Osteocyte (in vitro differentiated cells): ENCODE measurements around the gene PBX3. TPM values are rescaled to one million over a fixed set of nuclear protein-coding genes. Genes with fewer than 3 reads are reported as not detected.

Experiments
- DNase-seq: peaks from one replicate; pipeline ENCODE4 v3.0.0; 2021; ENCODE audit warnings: mixed read lengths; ENCODE audit not compliant: unreplicated experiment; ENCODE audit errors: extremely low spot score
- H3K27ac Mint-ChIP-seq: one replicate; pipeline ENCODE4 v1.8.0; 2021; ENCODE audit warnings: mild to moderate bottlenecking, mixed read lengths; ENCODE audit not compliant: unreplicated experiment
- H3K27me3 Mint-ChIP-seq: one replicate; pipeline ENCODE4 v1.8.0; 2021; ENCODE audit warnings: mixed read lengths; ENCODE audit not compliant: unreplicated experiment
- H3K36me3 Mint-ChIP-seq: one replicate; pipeline ENCODE4 v1.8.0; 2021; ENCODE audit warnings: mixed read lengths; ENCODE audit not compliant: unreplicated experiment
- H3K4me1 Mint-ChIP-seq: one replicate; pipeline ENCODE4 v1.8.0; 2021; ENCODE audit warnings: mixed read lengths; ENCODE audit not compliant: unreplicated experiment
- H3K4me3 Mint-ChIP-seq: one replicate; pipeline ENCODE4 v1.8.0; 2021; ENCODE audit warnings: mild to moderate bottlenecking, moderate library complexity, mixed read lengths; ENCODE audit not compliant: unreplicated experiment
- H3K9me3 Mint-ChIP-seq: one replicate; pipeline ENCODE4 v1.8.0; 2021; ENCODE audit warnings: mixed read lengths; ENCODE audit not compliant: unreplicated experiment
- total RNA-seq: library from RNA; stranded (reverse); gene quantifications from 2 replicates; pipeline ENCODE4 v1.2.1, GENCODE V29; 2021
- TF ChIP-seq, protein P1 (sequence below): fragments of 200-600 bp; sonication (generic); IDR thresholded peaks from 2 replicates; pipeline ENCODE4 v1.5.0; 2021; ENCODE audit warnings: antibody characterized with exemption, mild to moderate bottlenecking, moderate library complexity

Gene PBX3
- total RNA-seq, 1 donor from 2014 or later, result 16.0 TPM

DNA sequence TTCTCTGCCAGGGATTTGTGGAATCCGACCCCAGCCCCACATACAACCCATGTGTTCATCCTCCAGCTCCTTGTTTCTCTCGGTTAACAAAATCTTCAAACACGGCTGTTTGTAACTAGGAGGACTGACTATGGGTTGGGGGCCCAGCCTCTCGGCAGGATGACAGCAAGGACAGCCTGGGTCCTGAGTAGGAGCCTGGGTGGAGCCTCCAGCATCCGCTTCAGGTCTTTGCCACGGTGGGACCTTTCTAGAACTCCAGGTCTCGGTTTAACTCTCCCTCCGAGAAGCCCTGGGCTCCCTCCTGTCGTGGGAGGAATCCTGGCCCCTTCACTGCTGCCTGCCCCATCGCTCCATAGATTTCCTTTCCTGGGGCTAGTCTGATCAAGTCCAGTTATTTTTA lies 248.5 kb downstream of the PBX3 start:
- TF ChIP-seq, protein P1, sequence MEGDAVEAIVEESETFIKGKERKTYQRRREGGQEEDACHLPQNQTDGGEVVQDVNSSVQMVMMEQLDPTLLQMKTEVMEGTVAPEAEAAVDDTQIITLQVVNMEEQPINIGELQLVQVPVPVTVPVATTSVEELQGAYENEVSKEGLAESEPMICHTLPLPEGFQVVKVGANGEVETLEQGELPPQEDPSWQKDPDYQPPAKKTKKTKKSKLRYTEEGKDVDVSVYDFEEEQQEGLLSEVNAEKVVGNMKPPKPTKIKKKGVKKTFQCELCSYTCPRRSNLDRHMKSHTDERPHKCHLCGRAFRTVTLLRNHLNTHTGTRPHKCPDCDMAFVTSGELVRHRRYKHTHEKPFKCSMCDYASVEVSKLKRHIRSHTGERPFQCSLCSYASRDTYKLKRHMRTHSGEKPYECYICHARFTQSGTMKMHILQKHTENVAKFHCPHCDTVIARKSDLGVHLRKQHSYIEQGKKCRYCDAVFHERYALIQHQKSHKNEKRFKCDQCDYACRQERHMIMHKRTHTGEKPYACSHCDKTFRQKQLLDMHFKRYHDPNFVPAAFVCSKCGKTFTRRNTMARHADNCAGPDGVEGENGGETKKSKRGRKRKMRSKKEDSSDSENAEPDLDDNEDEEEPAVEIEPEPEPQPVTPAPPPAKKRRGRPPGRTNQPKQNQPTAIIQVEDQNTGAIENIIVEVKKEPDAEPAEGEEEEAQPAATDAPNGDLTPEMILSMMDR, result no peak
- Mint-ChIP-seq H3K9me3 (no peaks in the 10 kb centered on the region), H3K4me1 (peaks cover 5% of the 10 kb centered on the region), H3K27me3 (peaks cover 13% of the 10 kb centered on the region), H3K36me3 (no peaks in the 10 kb centered on the region), H3K4me3 (no peak overlapping the region), H3K27ac (no peak overlapping the region)
- DNase-seq, result no peak

DNA sequence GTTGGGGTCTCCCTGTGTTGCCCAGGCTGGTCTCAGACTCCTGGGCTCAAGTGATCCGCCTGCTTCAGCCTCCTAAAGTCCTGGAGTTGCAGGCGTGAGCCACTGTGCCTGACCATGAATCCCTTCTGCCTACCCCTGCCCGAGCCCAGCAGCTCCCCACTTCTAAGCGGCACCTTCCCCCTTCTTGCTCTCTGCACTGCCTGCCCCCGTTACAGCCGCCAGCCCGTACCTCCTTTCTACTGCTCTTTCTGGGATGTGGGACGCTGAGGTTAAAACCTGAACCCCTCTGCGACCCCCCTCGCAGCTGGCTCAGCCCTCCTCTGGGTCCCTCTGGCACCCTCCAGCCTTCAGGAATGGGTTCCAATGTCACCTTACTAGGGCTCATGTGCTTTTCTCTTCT lies 249.6 kb downstream of the PBX3 start:
- Mint-ChIP-seq H3K27me3 (peaks cover 14% of the 10 kb centered on the region), H3K4me3 (no peak overlapping the region), H3K9me3 (no peaks in the 10 kb centered on the region), H3K36me3 (no peaks in the 10 kb centered on the region), H3K4me1 (no peaks in the 10 kb centered on the region), H3K27ac (no peak overlapping the region)
- no peak for DNase-seq
- TF ChIP-seq, protein P1, result no peak

GRCh38 chr9:125997196-125997823 lies 250.1 kb downstream of the PBX3 start:
- Mint-ChIP-seq H3K36me3 (no peaks in the 10 kb centered on the region), H3K4me1 (no peaks in the 10 kb centered on the region), H3K27ac (no peak overlapping the region), H3K4me3 (no peak overlapping the region), H3K9me3 (no peaks in the 10 kb centered on the region), H3K27me3 (peaks cover 14% of the 10 kb centered on the region)
- no peak for DNase-seq
- TF ChIP-seq, protein P1, result no peak

DNA sequence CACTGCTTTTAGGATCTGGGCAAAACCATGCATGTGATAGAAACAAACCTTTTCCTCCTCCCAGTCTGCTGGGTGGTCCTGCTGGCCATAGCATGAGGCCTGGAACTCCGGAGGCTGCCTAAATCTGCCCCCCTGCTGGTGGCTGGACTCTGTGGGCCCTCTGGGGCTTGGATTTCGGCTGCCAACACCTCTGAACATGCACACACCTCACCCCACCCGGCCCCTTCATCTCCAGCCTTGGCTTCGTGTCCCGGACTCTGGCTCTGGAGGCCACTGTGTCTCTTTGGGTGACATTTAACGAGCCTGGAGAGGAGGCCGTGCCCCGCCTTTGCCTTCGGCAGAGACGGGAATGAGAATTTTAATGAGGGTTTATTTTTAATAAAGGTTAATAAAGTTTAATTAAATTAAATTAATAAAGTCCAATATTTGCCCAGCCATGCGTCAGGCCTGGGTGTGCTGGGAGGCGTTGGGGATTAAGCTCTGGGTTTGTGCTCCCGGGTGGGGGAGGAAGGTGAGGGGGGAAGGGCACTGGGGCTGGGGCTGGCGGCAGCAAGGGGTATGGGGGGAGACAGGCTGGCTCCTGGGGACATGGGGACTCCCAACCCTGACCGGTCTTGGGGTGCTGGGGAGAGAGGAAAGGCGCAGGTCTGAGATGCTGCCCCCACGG lies 251.8 kb downstream of the PBX3 start:
- no peaks in the 10 kb centered on the region for H3K4me1 Mint-ChIP-seq
- peaks cover 14% of the 10 kb centered on the region for H3K27me3 Mint-ChIP-seq
- TF ChIP-seq, protein P1, result no peak
- no peaks in the 10 kb centered on the region for H3K36me3 Mint-ChIP-seq
- H3K4me3 Mint-ChIP-seq, result no peak overlapping the region
- DNase-seq, result no peak
- H3K27ac Mint-ChIP-seq, result no peak overlapping the region
- H3K9me3 Mint-ChIP-seq, result no peaks in the 10 kb centered on the region

GRCh38 chr9:125999504-125999881 lies 252.3 kb downstream of the PBX3 start:
- H3K36me3 Mint-ChIP-seq, result no peaks in the 10 kb centered on the region
- no peak for DNase-seq
- TF ChIP-seq, protein P1, result no peak
- H3K27me3 Mint-ChIP-seq, result peaks cover 14% of the 10 kb centered on the region
- H3K4me3 Mint-ChIP-seq, result no peak overlapping the region
- no peak overlapping the region for H3K27ac Mint-ChIP-seq
- H3K9me3 Mint-ChIP-seq, result no peaks in the 10 kb centered on the region
- H3K4me1 Mint-ChIP-seq, result no peaks in the 10 kb centered on the region
